A673 (cell line): ENCODE results near the gene WDPCP. TPM values are rescaled to one million over a fixed set of nuclear protein-coding genes. Genes with fewer than 3 reads are reported as not detected.

Experiments
- BruUV-seq: library from RNA; stranded (reverse); fragments of 400-500 nt; replicated peaks from 2 replicates; lab custom pipeline; 2021; lab: Mats Ljungman, UMichigan
- CTCF ChIA-PET: fragments of 300-600 bp; sonication (Branson Sonifier 250); formaldehyde crosslinking; loops from one replicate; lab custom pipeline; 2022; ENCODE audit warnings: antibody characterized with exemption; lab: Charles Lee
- POLR2A ChIA-PET: fragments of 300-600 bp; sonication (Branson Sonifier 250); formaldehyde crosslinking; loops from one replicate; lab custom pipeline; 2022; ENCODE audit warnings: antibody characterized with exemption; ENCODE audit not compliant: low non-redundant PET; lab: Charles Lee
- DNase-seq: peaks from one replicate; pipeline ENCODE4 v3.0.0-alpha.2; 2015; ENCODE audit warnings: low spot score
- H3K27ac ChIP-seq: fragments of 200-600 bp; sonication (generic); 2 replicates; pipeline ENCODE4 v1.5.1; 2016; ENCODE audit warnings: mixed run types, low read depth, mild to moderate bottlenecking, mixed read lengths, antibody characterized with exemption, low read length; ENCODE audit not compliant: poor library complexity, severe bottlenecking
- H3K27me3 ChIP-seq: fragments of 200-600 bp; sonication (generic); replicated peaks from 2 replicates; pipeline ENCODE4 v1.6.1; 2017; ENCODE audit warnings: mixed run types, low read depth, mild to moderate bottlenecking, mixed read lengths, antibody characterized with exemption, low read length; ENCODE audit not compliant: insufficient read depth, poor library complexity
- H3K36me3 ChIP-seq: fragments of 200-600 bp; sonication (generic); 2 replicates; pipeline ENCODE4 v1.6.1; 2016; ENCODE audit warnings: mixed run types, mild to moderate bottlenecking, mixed read lengths, antibody characterized with exemption, low read length; ENCODE audit not compliant: insufficient read depth, poor library complexity, severe bottlenecking
- H3K4me1 ChIP-seq: fragments of 200-600 bp; sonication (generic); 2 replicates; pipeline ENCODE4 v1.6.1; 2017; ENCODE audit warnings: mixed run types, mild to moderate bottlenecking, mixed read lengths, antibody characterized with exemption, low read length; ENCODE audit not compliant: insufficient read depth, poor library complexity, severe bottlenecking
- H3K4me3 ChIP-seq: fragments of 200-600 bp; sonication (generic); 2 replicates; pipeline ENCODE4 v1.5.1; 2016; ENCODE audit warnings: low read depth, mixed run types, mild to moderate bottlenecking, mixed read lengths, low read length; ENCODE audit not compliant: poor library complexity, severe bottlenecking
- H3K9me3 ChIP-seq: fragments of 200-600 bp; sonication (generic); 2 replicates; pipeline ENCODE4 v1.6.1; 2016; ENCODE audit warnings: mixed run types, low read depth, mild to moderate bottlenecking, mixed read lengths, antibody characterized with exemption, low read length; ENCODE audit not compliant: poor library complexity, severe bottlenecking
- EZH2 ChIP-seq: fragments of 200-600 bp; sonication (generic); IDR thresholded peaks from 2 replicates; pipeline ENCODE4 v1.6.1; 2017; ENCODE audit warnings: borderline replicate concordance, low read depth, mild to moderate bottlenecking, mixed read lengths, antibody characterized with exemption, low read length; ENCODE audit not compliant: poor library complexity, severe bottlenecking
- intact Hi-C: fragments of 100-400 bp; cut with micrococcal nuclease; formaldehyde crosslinking; loops from one replicate; pipeline ENCODE4 v1.10.0; 2022; ENCODE audit not compliant: unreplicated experiment
- total RNA-seq: library from RNA; stranded (reverse); gene quantifications from 2 replicates; pipeline ENCODE4 v1.2.3, GENCODE V29; 2021
- TF ChIP-seq, protein P1 (sequence below): fragments of 300-800, 200-600 bp; sonication (generic); conservative IDR thresholded peaks from 2 replicates; pipeline ENCODE4 v1.5.1; 2017; ENCODE audit warnings: low read depth, mild to moderate bottlenecking, antibody characterized with exemption, low read length, moderate library complexity, mixed read lengths

The WDPCP gene
- total RNA-seq, 1 experiment from 2014 or later: 7.9 TPM

GRCh38 chr2:63614983-63615945, 27.0 kb upstream of the WDPCP start:
- Histone ChIP-seq H3K27me3 (peaks cover 4% of the 10 kb centered on the region), H3K36me3 (no peaks in the 10 kb centered on the region), H3K4me3 (no peak overlapping the region), H3K9me3 (no peaks in the 10 kb centered on the region), H3K4me1 (no peaks in the 10 kb centered on the region), H3K27ac (no peak overlapping the region)
- intact Hi-C loops: no loop called here
- ChIA-PET CTCF (no interaction called here), POLR2A (no interaction called here)
- TF ChIP-seq, protein P1, sequence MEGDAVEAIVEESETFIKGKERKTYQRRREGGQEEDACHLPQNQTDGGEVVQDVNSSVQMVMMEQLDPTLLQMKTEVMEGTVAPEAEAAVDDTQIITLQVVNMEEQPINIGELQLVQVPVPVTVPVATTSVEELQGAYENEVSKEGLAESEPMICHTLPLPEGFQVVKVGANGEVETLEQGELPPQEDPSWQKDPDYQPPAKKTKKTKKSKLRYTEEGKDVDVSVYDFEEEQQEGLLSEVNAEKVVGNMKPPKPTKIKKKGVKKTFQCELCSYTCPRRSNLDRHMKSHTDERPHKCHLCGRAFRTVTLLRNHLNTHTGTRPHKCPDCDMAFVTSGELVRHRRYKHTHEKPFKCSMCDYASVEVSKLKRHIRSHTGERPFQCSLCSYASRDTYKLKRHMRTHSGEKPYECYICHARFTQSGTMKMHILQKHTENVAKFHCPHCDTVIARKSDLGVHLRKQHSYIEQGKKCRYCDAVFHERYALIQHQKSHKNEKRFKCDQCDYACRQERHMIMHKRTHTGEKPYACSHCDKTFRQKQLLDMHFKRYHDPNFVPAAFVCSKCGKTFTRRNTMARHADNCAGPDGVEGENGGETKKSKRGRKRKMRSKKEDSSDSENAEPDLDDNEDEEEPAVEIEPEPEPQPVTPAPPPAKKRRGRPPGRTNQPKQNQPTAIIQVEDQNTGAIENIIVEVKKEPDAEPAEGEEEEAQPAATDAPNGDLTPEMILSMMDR: no peak
- TF ChIP-seq EZH2: no peak
- no peak for DNase-seq
- no TSS peak for BruUV-seq

- no peak for DNase-seq
- Histone ChIP-seq H3K9me3 (no peaks in the 10 kb centered on the region), H3K27me3 (peaks cover 3% of the 10 kb centered on the region), H3K36me3 (no peaks in the 10 kb centered on the region), H3K27ac (no peak overlapping the region), H3K4me1 (no peaks in the 10 kb centered on the region), H3K4me3 (no peak overlapping the region)
- BruUV-seq: no TSS peak
- TF ChIP-seq, protein P1: no peak
- no peak for TF ChIP-seq EZH2
- intact Hi-C loops: no loop called here
- CTCF ChIA-PET: no interaction called here
- POLR2A ChIA-PET: no interaction called here
These were observed 26.2 kb upstream of the WDPCP start for GRCh38 chr2:63614448-63614968.

GRCh38 chr2:63613391-63613901, 25.2 kb upstream of the WDPCP start:
- TF ChIP-seq, protein P1: no peak
- TF ChIP-seq EZH2: no peak
- H3K4me3 ChIP-seq: no peak overlapping the region
- H3K4me1 ChIP-seq: no peaks in the 10 kb centered on the region
- H3K27ac ChIP-seq: no peak overlapping the region
- BruUV-seq: no TSS peak
- H3K36me3 ChIP-seq: no peaks in the 10 kb centered on the region
- no peak for DNase-seq
- intact Hi-C loops: no loop called here
- no peaks in the 10 kb centered on the region for H3K27me3 ChIP-seq
- ChIA-PET CTCF (no interaction called here), POLR2A (no interaction called here)
- H3K9me3 ChIP-seq: no peaks in the 10 kb centered on the region
